ENCODE results near the gene NKAPD1.

DNA sequence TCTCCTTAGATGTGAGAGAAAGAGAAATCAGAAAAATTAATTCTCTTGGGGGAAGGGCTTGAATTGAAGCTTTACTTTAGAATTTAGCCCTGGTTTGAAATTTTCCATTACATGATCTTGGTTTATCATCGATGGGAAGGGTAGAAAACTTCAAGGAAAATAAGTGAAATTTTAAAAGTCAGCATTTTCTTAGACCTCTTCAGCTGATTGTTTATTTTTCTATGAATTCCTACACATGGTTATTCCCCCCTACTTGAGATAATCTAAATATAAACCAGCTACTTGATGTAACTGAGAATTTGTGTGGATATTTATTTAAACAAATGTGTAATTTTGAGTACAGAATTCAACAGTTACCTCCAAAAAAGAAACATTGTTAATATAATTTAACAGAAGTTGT lies 11.2 kb upstream of the NKAPD1 start:
- TF ChIP-seq GATA2 (IDR thresholded peaks at IDR 0.05; ENCODE audit: low read depth, low read length) (no peak), GATA3 (IDR thresholded peaks at IDR 0.05; ENCODE audit: low read depth, low read length) (no peak)

All from SH-SY5Y (cell line).